ENCODE data around the gene GNAI3.

The GNAI3 gene

GRCh38 chr1:109664671-109665070, 116.3 kb downstream of the GNAI3 start:
- no peak for DNase-seq

- DNase-seq, result peak; percentile 66
Observed at GRCh38 chr1:109667452-109668122, 119.2 kb downstream of the GNAI3 start, which contains the start of gene GSTM2. Gene GSTM2 (plus strand): TSS chr1:109668057. CDS start chr1:109668116, 59 bp downstream.
